ENCODE results near the gene THRSP.
"Not testable (repeated sequence)": the region's sequence is repeated elsewhere in the genome, so short reads cannot be mapped to it uniquely, and the experiment has no call there.

Gene THRSP

DNA sequence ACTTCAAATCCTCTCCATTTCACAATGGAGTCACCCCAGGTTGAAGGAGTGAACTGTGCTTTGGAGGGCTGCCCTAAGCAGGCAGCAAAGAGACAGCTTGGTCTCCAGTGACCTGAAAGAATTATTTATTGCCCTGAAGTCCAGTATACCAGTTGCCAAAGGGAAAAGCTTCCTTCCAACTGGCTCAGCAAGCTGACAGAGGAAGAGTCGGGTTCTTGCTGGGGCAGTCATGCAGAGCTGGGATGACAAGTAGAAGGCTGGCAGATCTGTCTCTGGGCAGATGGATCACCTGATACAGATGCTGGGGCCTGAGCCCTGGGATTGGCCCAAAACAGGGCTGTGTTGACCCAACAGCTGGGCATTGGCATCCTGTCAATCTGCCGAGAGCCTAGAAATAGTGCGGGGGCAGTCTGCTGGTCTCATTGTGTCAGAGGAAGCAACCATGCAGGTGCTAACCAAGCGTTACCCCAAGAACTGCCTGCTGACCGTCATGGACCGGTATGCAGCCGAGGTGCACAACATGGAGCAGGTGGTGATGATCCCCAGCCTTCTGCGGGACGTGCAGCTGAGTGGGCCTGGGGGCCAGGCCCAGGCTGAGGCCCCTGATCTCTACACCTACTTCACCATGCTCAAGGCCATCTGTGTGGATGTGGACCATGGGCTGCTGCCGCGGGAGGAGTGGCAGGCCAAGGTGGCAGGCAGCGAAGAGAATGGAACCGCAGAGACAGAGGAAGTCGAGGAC, at the start of gene THRSP:
THRSP (plus strand) TSS at position 422 of the 742 bp plus-strand sequence; CDS start at position 443, 21 bp downstream.
- no peak for DNase-seq (ENCODE audit: low read depth)

- DNase-seq (ENCODE audit: low read depth) = not testable (repeated sequence)
Observed at GRCh38 chr11:78014937-78015520, 48.6 kb upstream of the THRSP start.

DNA sequence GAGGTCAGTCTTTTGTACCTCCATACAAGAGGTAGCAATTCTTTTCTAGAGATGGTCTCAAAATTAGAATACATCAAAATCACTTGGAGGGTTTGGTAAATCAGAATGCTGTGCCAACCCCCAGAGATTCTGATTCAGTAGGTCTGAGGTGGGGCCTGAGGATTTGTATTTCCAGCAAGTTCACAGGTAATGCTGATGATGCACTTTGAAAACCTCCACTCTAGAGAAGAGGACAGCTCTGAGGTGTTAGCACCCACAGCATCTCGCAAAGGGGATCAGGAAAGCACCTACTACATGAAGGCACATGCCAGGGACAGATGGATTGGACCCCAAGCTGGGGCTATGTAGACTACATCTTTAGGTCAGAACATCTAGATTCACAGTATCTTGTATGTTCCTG, 47.8 kb upstream of the THRSP start:
- no peak for DNase-seq (ENCODE audit: low read depth)

- no peak for DNase-seq (ENCODE audit: low read depth)
Observed at GRCh38 chr11:78019808-78020207, 43.9 kb upstream of the THRSP start.

DNA sequence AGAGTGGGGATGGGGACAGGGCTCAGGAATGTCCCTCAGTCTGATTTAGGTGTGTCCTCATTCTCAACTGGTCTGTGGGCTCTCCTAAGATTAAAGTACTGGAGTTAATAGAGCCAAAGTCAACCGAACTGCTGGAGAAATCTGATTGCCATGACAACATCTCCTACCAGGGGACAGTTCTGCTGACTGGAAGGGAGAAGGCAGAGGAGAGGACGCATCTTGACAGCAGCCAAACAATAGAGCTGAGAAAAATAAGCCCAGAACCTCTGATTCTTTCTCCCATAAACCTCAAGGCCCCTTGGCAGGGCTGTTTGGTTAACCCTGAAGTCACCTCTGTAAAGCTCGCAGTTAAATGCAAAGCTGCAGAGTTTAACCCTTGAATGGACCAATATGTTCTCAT, 43.4 kb upstream of the THRSP start:
- DNase-seq (ENCODE audit: low read depth) = no peak

- no peak for DNase-seq (ENCODE audit: low read depth)
Observed at GRCh38 chr11:78021611-78022010, 42.0 kb upstream of the THRSP start.

DNA sequence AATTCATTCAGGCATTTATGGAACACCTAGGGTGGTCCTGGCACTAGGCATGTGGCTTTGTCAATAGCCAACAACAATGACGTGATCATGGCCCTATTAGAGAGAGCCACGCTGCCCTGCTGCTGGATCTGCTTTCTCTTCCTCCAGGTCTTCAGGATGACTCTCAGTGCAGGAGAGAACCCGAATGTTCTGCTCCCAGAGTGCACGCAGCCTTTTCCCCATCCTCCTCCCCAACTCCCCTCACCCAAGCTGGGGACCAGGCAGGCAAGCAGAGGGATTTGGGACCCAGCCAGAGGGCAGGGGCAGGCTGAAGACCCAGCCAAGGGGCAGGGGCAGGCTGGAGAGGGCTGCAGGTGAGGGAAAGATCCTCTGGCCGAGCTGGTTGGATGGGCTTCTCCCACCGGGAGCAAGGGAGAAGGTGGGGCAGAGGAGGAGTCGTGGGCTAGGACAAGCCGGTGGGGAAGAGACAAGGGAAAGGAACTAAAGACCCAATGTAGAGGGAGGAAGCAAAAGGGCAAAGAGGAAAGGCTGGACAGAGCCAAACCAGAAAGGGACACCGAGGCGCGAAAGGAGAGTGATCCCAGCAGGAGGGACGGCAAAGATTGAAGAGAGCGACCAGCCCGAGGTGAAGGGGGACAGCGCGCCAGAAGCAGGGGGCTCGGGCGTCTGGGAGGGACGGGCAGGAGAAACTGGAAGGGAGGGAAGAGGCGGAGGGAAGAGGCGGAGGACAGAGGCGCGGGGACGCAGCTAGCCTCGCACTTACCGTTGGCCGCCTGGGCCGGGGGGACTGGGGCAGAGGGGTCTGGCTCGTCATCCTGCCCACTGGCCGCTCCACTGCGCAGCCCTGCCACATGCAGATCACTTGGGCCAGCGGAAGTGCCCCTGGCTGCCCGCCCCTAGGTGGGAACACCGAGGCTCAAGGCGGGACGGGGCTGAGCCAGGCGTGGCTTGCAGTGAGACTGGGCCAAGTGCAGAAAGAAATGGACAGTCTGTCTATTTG, 41.0 kb upstream of the THRSP start, which contains the start of gene KCTD14:
KCTD14 (minus strand) TSS at position 880 of the 1,000 bp plus-strand sequence; CDS start at position 853, 27 bp downstream.
- DNase-seq (ENCODE audit: low read depth) = no peak

DNA sequence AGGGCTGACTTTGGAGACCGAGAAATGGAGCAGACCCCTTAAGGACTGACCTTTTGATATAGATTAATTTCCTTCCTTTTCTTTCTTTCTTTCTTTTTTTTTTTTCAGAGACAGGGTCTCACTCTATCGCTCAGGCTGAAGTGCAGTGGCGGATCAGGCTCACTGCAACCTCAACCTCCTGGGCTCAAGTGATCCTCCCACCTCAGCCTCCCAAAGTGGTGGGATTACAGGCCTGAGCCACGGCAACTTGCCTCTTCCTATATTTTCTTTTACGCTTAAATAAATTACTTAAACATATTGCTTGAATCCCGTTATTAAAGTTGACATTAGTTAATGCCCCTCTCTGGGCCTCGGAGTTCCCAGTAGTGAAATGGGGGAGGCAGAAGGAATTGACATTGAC, 40.2 kb upstream of the THRSP start:
- no peak for DNase-seq (ENCODE audit: low read depth)

DNA sequence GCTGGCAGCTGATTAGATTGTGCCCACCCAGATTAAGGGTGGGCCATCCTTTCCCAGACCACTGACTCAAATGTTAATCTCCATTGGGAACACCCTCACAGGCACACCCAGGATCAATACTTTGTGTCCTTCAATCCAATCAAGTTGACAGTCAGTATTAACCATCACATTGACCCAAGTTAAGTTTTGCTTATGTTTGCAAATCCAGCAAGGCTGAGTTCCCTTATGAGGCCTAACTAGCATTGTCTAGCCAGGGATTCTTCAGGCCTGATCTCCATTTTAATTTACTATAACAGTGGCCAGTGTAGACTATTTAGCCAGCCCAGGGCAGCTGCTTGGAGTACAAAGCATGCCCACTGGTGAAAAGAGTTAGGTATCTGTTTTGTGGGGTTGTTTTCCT, 38.3 kb upstream of the THRSP start:
- DNase-seq (ENCODE audit: low read depth) = no peak

- no peak for DNase-seq (ENCODE audit: low read depth)
Observed at GRCh38 chr11:78027759-78028158, 35.9 kb upstream of the THRSP start.

DNA sequence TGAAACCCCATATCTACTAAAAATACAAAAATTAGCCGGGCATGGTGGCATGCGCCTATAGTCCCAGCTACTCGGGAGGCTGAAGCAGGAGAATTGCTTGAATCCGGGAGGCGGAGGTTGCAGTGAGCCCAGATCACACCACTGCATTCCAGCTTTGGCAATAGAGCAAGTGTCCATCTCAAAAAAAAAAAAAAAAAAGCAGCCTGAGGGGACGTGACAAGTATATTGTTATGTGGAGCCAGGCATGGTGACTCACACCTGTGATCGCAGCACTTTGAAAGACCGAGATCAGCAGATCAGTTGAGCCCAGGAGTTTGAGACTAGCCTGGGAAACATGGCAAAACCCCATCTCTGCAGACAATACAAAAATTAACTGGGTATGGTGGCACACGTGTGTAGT, 35.2 kb upstream of the THRSP start:
- not testable (repeated sequence) for DNase-seq (ENCODE audit: low read depth)

DNA sequence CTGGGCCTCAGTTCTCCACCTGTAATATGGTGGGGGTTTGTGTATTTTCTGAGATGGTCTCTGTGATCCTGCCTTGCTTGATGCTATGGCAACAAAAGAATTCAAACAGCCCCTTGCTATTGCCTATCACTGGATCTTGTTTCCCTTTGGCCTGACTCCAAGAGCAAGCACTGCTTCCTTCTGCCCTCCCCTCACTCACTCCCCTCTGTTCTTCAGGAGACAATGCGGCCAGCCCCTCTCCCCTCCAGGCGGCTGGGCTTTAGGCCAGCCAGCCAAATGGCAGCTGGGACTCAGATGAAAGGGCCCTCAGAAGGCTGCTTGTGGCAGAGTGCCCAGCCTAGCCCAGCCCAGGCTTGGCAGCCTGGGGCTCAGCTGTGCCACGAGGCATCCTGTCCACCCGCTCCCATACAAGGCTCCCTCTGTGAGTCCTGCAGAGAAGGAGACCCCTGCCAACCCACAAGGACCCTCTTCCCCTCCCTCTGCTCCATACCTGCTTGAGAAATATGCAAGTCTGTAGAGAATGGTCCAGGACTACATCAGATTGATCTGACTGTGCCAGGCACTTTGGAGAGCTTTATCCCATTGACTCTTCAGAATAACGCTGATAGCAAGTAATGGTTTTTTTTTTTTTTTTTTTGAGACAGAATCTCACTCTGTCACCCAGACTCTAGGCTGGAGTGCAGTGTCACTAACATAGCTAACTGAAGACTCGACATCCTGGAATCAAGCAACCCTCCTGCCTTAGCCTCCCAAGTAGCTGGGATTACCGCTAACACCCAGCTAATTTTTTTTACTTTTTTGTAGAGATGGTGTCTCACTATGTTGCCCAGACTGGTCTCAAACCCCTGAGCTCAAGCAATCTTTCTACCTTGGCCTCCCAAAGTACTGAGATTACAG, 33.0 kb upstream of the THRSP start:
- peak; percentile 30 for DNase-seq (ENCODE audit: low read depth)

DNA sequence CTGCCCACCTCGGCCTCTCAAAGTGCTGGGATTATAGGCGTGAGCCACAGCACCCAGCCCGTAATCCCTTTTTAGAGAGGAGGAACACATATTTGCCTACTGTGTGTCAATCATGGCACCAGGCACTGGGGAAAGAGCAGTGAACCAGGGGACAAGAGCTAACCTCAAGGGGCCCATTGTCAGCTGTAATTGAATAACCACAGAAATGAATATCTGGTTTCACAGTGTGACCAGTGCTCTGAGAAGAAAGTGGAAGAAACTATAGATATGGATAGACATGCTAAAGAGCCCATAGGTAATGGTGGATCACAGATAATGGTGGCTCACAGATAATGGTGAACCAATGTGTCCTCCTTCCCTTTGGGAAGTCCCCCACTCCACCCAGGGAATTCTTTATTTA, 32.0 kb upstream of the THRSP start:
- no peak for DNase-seq (ENCODE audit: low read depth)

DNA sequence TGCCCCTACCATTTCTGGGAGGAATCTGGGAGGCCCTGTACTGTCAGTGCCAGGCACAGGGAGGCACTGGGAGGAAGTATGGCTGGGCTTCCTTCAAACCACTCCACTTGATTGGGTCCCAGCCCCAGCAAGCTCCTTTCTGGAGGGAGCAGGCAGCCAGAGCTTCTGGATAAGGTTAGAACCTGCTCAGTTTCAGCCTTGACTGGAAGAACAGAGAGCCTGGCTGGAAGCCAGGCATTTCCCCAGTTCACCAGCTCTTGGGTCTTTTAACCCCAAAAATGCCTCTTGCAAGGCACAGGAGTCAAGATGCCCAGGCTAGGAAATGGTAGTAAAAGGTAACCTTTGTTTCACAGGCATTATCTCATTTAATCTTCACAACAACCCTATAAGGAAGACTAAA, 31.6 kb upstream of the THRSP start:
- no peak for DNase-seq (ENCODE audit: low read depth)

GRCh38 chr11:78033040-78033439, 30.6 kb upstream of the THRSP start:
- no peak for DNase-seq (ENCODE audit: low read depth)

DNA sequence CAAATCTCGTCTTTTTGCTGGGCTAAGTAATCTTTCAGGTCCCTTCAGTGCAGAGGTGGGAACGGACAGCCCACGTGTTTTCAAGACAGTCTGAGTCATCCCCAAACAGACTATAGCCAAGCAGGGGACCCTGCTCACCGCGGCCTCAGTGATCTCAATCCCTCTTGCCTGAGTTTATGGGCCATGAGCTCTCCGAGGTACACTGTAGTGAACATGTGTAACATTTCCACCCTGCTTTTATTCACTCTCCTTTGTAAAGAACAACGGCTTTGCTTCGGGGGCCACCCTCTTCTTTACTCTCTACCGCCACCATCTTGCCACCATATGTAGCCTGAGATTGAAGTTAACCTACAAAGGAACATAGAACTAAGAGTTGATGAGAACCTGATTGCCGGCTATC, 29.0 kb upstream of the THRSP start:
- no peak for DNase-seq (ENCODE audit: low read depth)

DNA sequence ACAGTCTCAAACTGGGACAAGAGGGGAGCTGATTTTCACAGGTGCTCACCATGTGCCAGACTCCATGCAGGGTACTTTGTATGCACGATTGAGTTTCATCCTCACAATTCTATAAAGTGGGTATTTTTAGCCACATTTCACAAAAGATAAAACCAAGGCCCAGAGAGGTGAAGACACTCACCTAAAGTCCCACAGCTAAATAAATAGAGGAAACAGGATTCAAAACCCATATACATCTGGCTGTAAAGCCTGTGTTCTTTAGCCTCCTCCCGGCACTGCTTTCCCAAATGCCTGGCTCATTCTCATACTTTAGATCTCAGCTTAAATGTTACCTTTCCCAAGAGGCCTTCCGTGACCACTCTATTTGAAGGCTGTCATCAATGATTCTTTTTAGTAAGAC, 27.3 kb upstream of the THRSP start:
- DNase-seq (ENCODE audit: low read depth) = no peak

GRCh38 chr11:78037056-78037455, 26.6 kb upstream of the THRSP start:
- DNase-seq (ENCODE audit: low read depth) = no peak

GRCh38 chr11:78037825-78038620, 25.6 kb upstream of the THRSP start:
- DNase-seq (ENCODE audit: low read depth) = no peak

GRCh38 chr11:78038697-78039313, 24.9 kb upstream of the THRSP start:
- DNase-seq (ENCODE audit: low read depth) = no peak
